Upper lobe of left lung (tissue), 4 donors: ENCODE results near the gene STARD7.

Source experiments
- CTCF ChIP-seq, 6 experiments: fragments of 450-650 bp in 4 of 6; fragments of 200-600 bp in 2 of 6; sonication (generic) in 2 of 6; IDR thresholded peaks; one replicate each; pipeline ENCODE4 v1.5.1; 2016 to 2019; ENCODE audit warnings: antibody characterized with exemption in 6 of 6
- POLR2AphosphoS5 ChIP-seq, 2 donors: sonication (generic); formaldehyde crosslinking; IDR thresholded peaks; one replicate each; pipeline ENCODE4 v1.5.1; 2017; ENCODE audit warnings: antibody characterized with exemption in 2 of 2

- TF ChIP-seq POLR2AphosphoS5 (IDR thresholded peaks at IDR 0.05): no peak
- no peak for TF ChIP-seq CTCF (IDR thresholded peaks at IDR 0.05)
Measured at GRCh38 chr2:96188821-96189526, 19.7 kb downstream of the STARD7 start.
